Transverse colon (tissue), 4 donors: ENCODE data around the gene UGT2A3.

ENCODE experiments used
- CTCF ChIP-seq, 5 experiments: fragments of 200-600 bp in 3 of 5; fragments of 450-650 bp in 2 of 5; sonication (generic) in 3 of 5; IDR thresholded peaks; 1 replicate in 2 of 5; 2 replicates in 3 of 5; pipeline ENCODE4 v1.5.1; 2016 to 2017; ENCODE audit warnings: antibody characterized with exemption in 5 of 5, inconsistent platforms in 3 of 5, mild to moderate bottlenecking in 2 of 5, moderate library complexity in 1 of 5
- POLR2A ChIP-seq: fragments of 450-650 bp; IDR thresholded peaks from one replicate; pipeline ENCODE4 v1.6.1; 2016; ENCODE audit warnings: antibody characterized with exemption, mild to moderate bottlenecking, moderate library complexity
- POLR2AphosphoS5 ChIP-seq, 3 donors: sonication (generic); formaldehyde crosslinking; IDR thresholded peaks; one replicate each; pipeline ENCODE4 v1.6.1; 2016; ENCODE audit warnings: antibody characterized with exemption in 3 of 3

DNA sequence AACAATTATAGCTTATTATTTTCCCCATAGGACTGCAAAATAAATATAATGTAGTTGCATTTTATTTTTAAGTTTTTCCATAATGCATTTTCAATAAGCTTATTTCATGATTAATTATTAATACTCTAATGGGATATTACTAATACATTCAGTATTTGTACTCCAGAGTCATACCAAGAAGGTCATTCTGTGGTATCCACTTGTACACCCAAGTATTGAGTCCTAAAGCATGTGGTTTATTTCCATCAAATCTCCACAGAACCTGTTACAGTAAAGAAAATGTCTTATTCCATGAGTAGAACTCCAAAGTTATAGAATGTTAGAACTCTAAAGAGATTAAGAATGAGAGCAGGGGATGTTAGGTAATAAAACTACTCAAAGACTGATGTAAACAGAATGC, 30.6 kb downstream of the UGT2A3 start:
- TF ChIP-seq POLR2A (no peak), CTCF (IDR thresholded peaks at IDR 0.05) (no peak), POLR2AphosphoS5 (IDR thresholded peaks at IDR 0.05) (no peak)
